Heart left ventricle (tissue), 16 donors: ENCODE data around the gene VASN. TPM values are rescaled to one million over a fixed set of nuclear protein-coding genes. Genes with fewer than 3 reads are reported as not detected.

Experiments
- ATAC-seq, 4 donors: fragments of 200-7000 bp; cut with Tn5 transposase; one replicate each; pipeline ENCODE4 v1.9.1; 2020 to 2022; ENCODE audit warnings: moderate library complexity in 4 of 4, mild to moderate bottlenecking in 3 of 4, moderate number of reproducible peaks in 1 of 4
- DNase-seq, 5 donors: peaks; one replicate each; pipeline ENCODE4 v3.0.0-alpha.2; 2020
- H3K27ac ChIP-seq, 12 donors: fragments of 200-600 bp; sonication (generic) in 4 of 12; one replicate each; pipeline versions ENCODE4 v1.5.0 to v1.8.0; 2016 to 2022; ENCODE audit warnings: mild to moderate bottlenecking in 2 of 12
- H3K27me3 ChIP-seq, 9 donors: fragments of 200-600 bp; sonication (generic) in 2 of 9; one replicate each; pipeline versions ENCODE4 v1.5.1 to v1.8.0; 2016 to 2022; ENCODE audit warnings: mild to moderate bottlenecking in 3 of 9
- H3K36me3 ChIP-seq, 9 donors: fragments of 200-600 bp; sonication (generic) in 2 of 9; one replicate each; pipeline versions ENCODE4 v1.5.0 to v1.8.0; 2018 to 2022; ENCODE audit warnings: mild to moderate bottlenecking in 2 of 9
- H3K4me1 ChIP-seq, 12 donors: fragments of 200-600 bp; sonication (generic) in 4 of 12; one replicate each; pipeline versions ENCODE4 v1.5.0 to v1.8.0; 2016 to 2022; ENCODE audit warnings: mild to moderate bottlenecking in 3 of 12
- H3K4me3 ChIP-seq, 12 donors: fragments of 200-600 bp; sonication (generic) in 4 of 12; one replicate each; pipeline versions ENCODE4 v1.5.0 to v1.8.0; 2017 to 2022; ENCODE audit warnings: mild to moderate bottlenecking in 9 of 12, moderate library complexity in 4 of 12
- H3K9me3 ChIP-seq, 12 donors: fragments of 200-600 bp; sonication (generic) in 4 of 12; one replicate each; pipeline versions ENCODE4 v1.5.0 to v1.8.0; 2016 to 2022; ENCODE audit warnings: mild to moderate bottlenecking in 1 of 12
- POLR2A ChIP-seq, 2 donors: fragments of 450-650 bp; IDR thresholded peaks; one replicate each; pipeline ENCODE4 v1.6.1; 2017; ENCODE audit warnings: antibody characterized with exemption in 2 of 2, mild to moderate bottlenecking in 2 of 2, moderate library complexity in 2 of 2
- WGBS, 4 donors: extraction: QIAGEN DNeasy Blood & Tissue Kit in 2 of 4; methylation state at CpG; one replicate each; pipeline versions ENCODE4 v1.1.5 to v1.1.7; 2013 to 2018; 5-methylcytosine and 5-hydroxymethylcytosine counted together
- intact Hi-C, 10 donors: fragments of 100-400 bp; cut with DNase I; formaldehyde crosslinking; loops; one replicate each; pipeline versions ENCODE4 v1.11.1 to v1.14.2; 2022
- polyA plus RNA-seq, 2 donors: library from polyadenylated mRNA; stranded (reverse); fragments of 200-250 nt; gene quantifications; one replicate each; pipeline ENCODE4 v1.2.3, GENCODE V29; 2013
- total RNA-seq, 9 donors: library from RNA; depleted of rRNA in 2 of 9; stranded (reverse); fragments of >200 nt in 2 of 9; fragmentation: NEBNext Ultra II Directional in 3 of 9; extraction: Animal tissue kit (Norgen Biotek cat#: 25700) in 3 of 9; gene quantifications; one replicate each; pipeline versions ENCODE4 v1.1.0 to v1.2.4, GENCODE V29; 2016 to 2023
- TF ChIP-seq, protein P1 (sequence below), 12 donors: fragments of 200-600 bp; sonication (generic) in 4 of 12; IDR thresholded peaks; one replicate each; pipeline versions ENCODE4 v1.5.0 to v1.8.0; 2018 to 2022; ENCODE audit warnings: antibody characterized with exemption in 12 of 12, mild to moderate bottlenecking in 5 of 12
- donor health status: ischemic (EF 13 %, LVEDD 7.1; RV severe dilation, severe dysfunction).
- donor health status: healthy with polysubstance abuse.
- donor health status: DM: no; HTN: yes; CAD: no.
- donor health status: DM: no; HTN: no; CAD: no.
- donor health status: ischemic (EF 25% LVEDD 6.9; RV normal size, moderate dysfunction).
- donor health status: ischemic (EF 25% LVEDD 5.7; RV mildly dilated, moderate dysfunction).
- donor health status: healthy.
- donor health status: DM: yes; HTN: yes; CAD: no.
- donor health status: ischemic (EF 35%, LVEDD 5.7; RV mildly dilated, moderate dysfunction).
- donor health status: nonischemic (EF 11% LVEDD 7.7; RV severe dilation, severe dysfunction).
- donor health status: DM: yes; HTN: yes; CAD: no.
- donor health status: PGD.
- donor health status: ischemic (EF 29% LVEDD 5.4; RV normal size, mild dysfunction).
- donor health status: nonischemic (EF 23%, LVEDD 6.1; RV moderate dilation, normal function).

The VASN gene
- total and polyA plus RNA-seq, 11 donors, result 3.8 to 20.0 (median 6.2) TPM

DNA sequence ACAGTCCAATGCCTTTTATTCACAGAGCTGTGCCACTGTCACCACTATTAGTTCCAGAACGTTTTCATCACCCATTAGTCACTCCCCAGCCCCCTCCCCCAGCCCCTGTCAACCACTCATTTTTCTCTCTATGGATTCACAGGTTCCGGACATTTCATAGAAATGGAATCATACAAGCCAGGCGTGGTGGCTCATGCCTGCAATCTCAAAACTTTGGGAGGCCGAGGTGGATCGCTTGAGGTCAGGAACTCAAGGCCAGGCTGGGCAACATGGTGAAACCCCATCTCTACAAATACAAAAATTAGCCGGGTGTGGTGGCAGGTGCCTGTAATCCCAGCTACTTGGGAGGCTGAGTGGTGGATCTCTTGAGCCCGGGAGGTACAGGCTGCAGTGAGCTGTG, 19.8 kb upstream of the VASN start:
- TF ChIP-seq POLR2A (IDR thresholded peaks at IDR 0.05), result no peak
- TF ChIP-seq, protein P1, sequence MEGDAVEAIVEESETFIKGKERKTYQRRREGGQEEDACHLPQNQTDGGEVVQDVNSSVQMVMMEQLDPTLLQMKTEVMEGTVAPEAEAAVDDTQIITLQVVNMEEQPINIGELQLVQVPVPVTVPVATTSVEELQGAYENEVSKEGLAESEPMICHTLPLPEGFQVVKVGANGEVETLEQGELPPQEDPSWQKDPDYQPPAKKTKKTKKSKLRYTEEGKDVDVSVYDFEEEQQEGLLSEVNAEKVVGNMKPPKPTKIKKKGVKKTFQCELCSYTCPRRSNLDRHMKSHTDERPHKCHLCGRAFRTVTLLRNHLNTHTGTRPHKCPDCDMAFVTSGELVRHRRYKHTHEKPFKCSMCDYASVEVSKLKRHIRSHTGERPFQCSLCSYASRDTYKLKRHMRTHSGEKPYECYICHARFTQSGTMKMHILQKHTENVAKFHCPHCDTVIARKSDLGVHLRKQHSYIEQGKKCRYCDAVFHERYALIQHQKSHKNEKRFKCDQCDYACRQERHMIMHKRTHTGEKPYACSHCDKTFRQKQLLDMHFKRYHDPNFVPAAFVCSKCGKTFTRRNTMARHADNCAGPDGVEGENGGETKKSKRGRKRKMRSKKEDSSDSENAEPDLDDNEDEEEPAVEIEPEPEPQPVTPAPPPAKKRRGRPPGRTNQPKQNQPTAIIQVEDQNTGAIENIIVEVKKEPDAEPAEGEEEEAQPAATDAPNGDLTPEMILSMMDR (IDR thresholded peaks at IDR 0.05), result no peak

DNA sequence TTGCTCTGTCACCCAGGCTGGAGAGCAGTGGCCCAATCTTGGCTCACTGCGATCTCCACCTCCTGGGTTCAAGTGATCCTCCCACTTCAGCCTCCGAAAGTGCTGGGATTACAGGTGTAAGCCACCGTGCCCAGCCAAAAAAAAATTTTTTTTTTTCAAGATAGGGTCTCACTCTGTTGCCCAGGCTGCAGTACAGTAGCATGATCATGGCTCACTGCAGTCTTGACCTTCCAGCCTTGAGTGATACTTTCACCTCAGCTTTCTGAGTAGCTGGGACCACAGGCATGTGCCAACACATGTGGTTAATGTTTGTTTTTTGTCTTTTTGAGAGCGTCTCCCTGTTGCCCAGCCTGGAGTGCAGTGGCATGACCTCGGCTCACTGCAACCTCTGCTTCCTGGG, 18.8 kb upstream of the VASN start:
- H3K4me1 ChIP-seq, result peaks cover 0 to 30% (median 18%) of the 10 kb centered on the region in 12 donors
- DNase-seq, result no peak
- WGBS, 4 donors, result 82 to 96% (median 93%) methylated on average over 5 of the region's 5 CpGs
- H3K27ac ChIP-seq, result no peak overlapping the region
- no peaks in the 10 kb centered on the region for H3K9me3 ChIP-seq
- peaks cover 0 to 34% (median 0%) of the 10 kb centered on the region in 9 donors for H3K36me3 ChIP-seq
- no peak for ATAC-seq
- intact Hi-C loops, result no loop called here
- H3K4me3 ChIP-seq, result no peak overlapping the region
- no peaks in the 10 kb centered on the region for H3K27me3 ChIP-seq
- TF ChIP-seq, protein P1 (IDR thresholded peaks at IDR 0.05), result no peak
- no peak for TF ChIP-seq POLR2A (IDR thresholded peaks at IDR 0.05)

More for the DNA sequence above, 19.8 kb upstream of the VASN start:
- Histone ChIP-seq H3K4me1 (peaks cover 0 to 37% (median 22%) of the 10 kb centered on the region in 12 donors), H3K27me3 (no peaks in the 10 kb centered on the region), H3K4me3 (no peak overlapping the region), H3K27ac (peak overlapping the region in 1 of 12 donors; percentile 85), H3K36me3 (peaks cover 0 to 25% (median 0%) of the 10 kb centered on the region in 9 donors), H3K9me3 (no peaks in the 10 kb centered on the region)
- ATAC-seq (no peak), DNase-seq (no peak)
- intact Hi-C loops, result no loop called here
- 79 to 86% (median 82%) methylated on average over 7 of the region's 7 CpGs for WGBS, 4 donors

DNA sequence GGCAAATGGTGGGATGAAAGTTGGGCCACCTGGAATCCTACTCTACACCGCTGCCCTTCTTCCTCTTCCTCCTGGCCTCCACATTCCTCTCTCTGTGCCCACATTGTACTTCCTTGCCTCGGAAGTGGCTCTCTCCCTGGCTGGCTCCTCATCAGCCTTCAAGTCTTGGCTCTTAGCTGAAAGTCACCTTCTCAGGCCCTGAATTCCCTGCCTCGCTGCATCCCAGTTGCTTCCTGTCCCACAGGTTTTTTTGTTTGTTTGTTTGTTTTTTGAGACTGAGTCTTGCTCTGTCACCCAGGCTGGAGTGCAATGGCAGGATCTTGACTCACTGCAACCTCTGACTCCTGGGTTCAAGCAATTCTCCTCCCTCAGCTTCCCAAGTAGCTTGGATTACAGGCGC, 18.0 kb upstream of the VASN start:
- Histone ChIP-seq H3K4me1 (peaks cover 0 to 21% (median 13%) of the 10 kb centered on the region in 12 donors), H3K27ac (no peak overlapping the region), H3K4me3 (no peak overlapping the region), H3K9me3 (no peaks in the 10 kb centered on the region), H3K36me3 (peaks cover 0 to 42% (median 5%) of the 10 kb centered on the region in 9 donors), H3K27me3 (no peaks in the 10 kb centered on the region)
- no peak for TF ChIP-seq POLR2A (IDR thresholded peaks at IDR 0.05)
- TF ChIP-seq, protein P1 (IDR thresholded peaks at IDR 0.05), result no peak
- ATAC-seq (no peak), DNase-seq (no peak)
- WGBS, 4 donors, result 78 to 89% (median 84%) methylated on average over 4 of the region's 4 CpGs
- intact Hi-C loops, result no loop called here

DNA sequence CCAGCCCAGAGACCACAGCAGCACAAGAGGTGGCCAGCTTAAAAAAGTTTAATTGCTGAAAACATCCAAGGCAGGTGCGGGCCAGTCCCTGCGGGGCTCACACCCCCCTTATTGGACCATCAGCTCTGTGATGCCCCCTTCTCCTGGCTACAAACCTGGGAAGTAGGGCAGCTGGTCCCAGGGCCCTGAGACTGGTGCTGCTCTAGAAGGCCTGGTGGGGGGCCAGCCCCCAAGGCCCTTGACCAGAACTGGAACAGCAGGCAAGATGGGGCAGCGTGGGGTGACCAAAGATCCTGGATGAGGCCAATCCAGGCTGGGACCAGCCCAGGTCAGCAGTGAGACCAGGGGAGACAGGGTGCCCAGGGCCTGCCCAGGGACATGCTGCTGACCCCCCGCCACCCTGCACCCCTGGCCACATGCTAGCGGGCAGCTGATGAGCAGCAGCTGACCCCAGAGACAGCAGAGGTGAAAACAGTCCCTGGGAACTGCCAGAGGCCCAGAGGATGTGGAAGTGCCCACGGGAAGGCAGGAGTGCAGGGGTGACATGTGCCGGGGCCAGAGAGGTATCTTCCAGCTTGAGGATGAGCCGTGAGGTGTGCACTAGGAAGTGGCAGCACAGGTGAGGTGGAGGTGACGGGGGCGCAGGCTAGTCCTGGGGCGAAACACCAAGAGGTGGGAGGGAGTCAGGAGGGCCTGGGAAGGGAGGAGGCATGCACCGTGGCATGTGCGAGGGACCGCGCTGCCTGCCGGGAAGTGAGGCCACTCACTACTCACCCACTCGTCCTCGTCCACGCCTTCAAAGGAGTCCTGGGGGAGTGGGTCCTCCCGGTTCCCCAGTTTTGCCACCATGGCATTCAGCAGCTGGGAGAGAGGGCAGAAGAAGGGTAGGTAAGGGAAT, 16.9 kb upstream of the VASN start:
- Histone ChIP-seq H3K36me3 (peaks cover 0 to 51% (median 5%) of the 10 kb centered on the region in 9 donors), H3K27ac (no peak overlapping the region), H3K27me3 (no peaks in the 10 kb centered on the region), H3K4me3 (no peak overlapping the region), H3K9me3 (no peaks in the 10 kb centered on the region), H3K4me1 (peaks cover 0 to 17% (median 9%) of the 10 kb centered on the region in 12 donors)
- WGBS, 4 donors, result 93 to 97% (median 95%) methylated on average over 20 of the region's 20 CpGs
- intact Hi-C loops, result no loop called here
- TF ChIP-seq, protein P1 (IDR thresholded peaks at IDR 0.05), result no peak
- TF ChIP-seq POLR2A (IDR thresholded peaks at IDR 0.05), result no peak
- no peak for ATAC-seq
- no peak for DNase-seq
